Measurements from ENCODE around the gene SMIM31. TPM values are rescaled to one million over a fixed set of nuclear protein-coding genes. Genes with fewer than 3 reads are reported as not detected.

SMIM31 gene
- total RNA-seq, 1 donor from 2014 or later, result not detected

DNA sequence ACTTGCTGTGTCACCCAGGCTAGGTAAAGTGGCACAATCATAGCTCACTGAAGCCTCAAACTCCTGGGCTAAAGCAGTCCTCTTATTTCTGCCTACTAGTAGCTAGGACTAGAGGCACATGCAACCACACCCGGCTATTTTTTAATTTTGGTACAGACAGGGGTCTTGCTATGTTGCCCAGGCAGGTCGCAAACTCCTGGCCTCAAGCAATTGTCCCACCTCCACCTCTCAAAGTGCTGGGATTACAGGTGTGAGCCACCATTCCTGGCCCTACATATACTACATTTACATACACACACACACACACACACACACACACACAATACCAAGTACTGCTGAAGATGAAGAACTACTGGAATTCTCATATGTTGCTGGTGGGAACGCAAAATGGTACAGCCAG lies 26.9 kb downstream of the SMIM31 start:
- intact Hi-C loops (cut with micrococcal nuclease), result no loop called here

DNA sequence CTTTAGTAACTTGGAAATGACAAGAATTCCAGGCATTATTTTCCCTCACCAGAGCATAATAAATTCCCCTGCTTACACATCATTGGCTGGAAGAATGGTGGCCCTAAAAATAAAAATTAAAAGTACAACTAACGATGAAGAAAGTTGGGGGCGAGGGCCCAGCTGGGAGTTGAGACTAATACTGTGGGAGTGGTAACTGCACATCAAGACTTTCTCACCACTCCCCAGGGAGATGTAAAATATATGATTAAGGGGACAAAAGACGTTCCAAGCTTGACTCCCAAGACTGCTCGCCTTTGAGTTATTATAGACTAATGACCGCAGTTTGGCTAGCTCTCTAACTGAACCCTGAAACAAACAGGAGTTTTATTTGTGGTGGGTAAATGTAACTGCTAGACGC lies 30.0 kb downstream of the SMIM31 start:
- intact Hi-C loops (cut with micrococcal nuclease), result no loop called here

- intact Hi-C loops (cut with micrococcal nuclease), result no loop called here
These were observed 35.1 kb downstream of the SMIM31 start for GRCh38 chr4:164789047-164789446.

DNA sequence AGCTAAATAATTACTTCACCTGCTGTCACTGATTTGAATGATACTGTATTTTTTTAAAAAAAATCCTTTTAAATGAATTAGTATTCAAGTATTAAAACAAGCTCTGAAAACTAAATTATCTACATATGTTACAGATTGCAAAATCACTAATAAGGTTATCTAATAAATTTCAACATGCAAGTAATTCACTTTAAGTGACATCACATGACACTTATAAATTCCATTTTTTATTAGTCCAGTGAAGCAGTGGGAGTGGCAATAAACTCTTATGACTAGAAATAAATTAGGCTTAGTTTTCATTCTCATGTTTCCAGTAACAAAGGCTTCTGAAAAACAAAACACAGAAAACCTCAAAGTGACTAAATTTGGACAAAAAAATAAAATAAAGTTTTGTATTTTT lies 36.3 kb downstream of the SMIM31 start:
- intact Hi-C loops (cut with micrococcal nuclease), result no loop called here

GRCh38 chr4:164799410-164799809 lies 45.5 kb downstream of the SMIM31 start:
- intact Hi-C loops (cut with micrococcal nuclease), result no loop called here

DNA sequence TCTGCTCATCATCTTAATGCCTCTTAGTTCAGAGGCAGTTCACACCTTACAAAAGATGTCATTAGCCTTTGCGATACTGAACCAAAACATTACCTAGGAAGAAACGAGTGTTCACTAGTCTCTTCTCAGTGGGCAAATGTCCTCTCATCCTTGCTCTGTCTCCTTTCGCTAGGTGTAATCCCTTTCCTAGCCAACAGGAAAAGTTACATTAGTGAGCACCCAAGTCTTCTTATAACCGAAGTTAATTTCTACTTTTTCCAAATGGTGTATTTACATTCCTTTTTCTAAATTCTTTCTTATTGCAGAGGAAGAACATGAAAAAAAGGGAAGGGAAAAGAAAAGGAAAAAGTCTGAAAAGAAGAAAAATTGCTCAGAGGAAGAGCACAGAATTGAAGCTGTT lies 46.9 kb downstream of the SMIM31 start:
- intact Hi-C loops (cut with micrococcal nuclease), result no loop called here

DNA sequence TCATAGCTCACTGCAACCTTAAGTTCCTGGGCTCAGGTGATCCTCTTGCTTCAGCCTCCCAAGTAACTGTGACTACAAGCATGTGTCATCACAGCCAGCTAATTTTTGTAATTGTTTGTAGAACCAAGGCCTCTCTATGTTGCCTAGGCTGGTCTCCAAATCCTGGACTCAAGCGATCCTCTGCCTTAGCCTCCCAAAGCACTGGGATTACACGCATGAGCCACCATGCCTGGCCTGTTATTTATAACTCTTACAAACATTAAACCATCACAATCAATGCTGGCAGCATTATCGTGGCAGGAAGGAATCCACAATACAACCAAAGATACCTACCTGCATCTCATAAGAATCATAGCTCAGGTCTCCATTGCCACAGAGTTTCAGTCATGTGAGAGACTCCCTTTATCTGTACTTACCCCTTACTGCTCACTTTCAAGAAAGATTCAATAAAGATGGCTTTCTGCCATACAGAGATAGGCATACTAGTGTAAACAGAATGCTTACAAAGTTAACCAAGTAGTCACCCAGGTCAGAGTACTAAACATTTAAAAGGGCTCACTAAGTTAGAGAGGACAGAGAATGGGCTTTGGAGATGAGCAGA lies 48.5 kb downstream of the SMIM31 start:
- intact Hi-C loops (cut with micrococcal nuclease), result no loop called here

- intact Hi-C loops (cut with micrococcal nuclease), result no loop called here
These were observed 49.8 kb downstream of the SMIM31 start for GRCh38 chr4:164803702-164804101.

GRCh38 chr4:164807611-164808010 lies 53.7 kb downstream of the SMIM31 start:
- intact Hi-C loops (cut with micrococcal nuclease), result no loop called here

- intact Hi-C loops (cut with micrococcal nuclease), result no loop called here
These were observed 59.6 kb downstream of the SMIM31 start for GRCh38 chr4:164813554-164813953.

GRCh38 chr4:164815711-164816110 lies 61.8 kb downstream of the SMIM31 start:
- intact Hi-C loops (cut with micrococcal nuclease), result no loop called here

- intact Hi-C loops (cut with micrococcal nuclease), result no loop called here
These were observed 65.4 kb downstream of the SMIM31 start for GRCh38 chr4:164819366-164819765.

DNA sequence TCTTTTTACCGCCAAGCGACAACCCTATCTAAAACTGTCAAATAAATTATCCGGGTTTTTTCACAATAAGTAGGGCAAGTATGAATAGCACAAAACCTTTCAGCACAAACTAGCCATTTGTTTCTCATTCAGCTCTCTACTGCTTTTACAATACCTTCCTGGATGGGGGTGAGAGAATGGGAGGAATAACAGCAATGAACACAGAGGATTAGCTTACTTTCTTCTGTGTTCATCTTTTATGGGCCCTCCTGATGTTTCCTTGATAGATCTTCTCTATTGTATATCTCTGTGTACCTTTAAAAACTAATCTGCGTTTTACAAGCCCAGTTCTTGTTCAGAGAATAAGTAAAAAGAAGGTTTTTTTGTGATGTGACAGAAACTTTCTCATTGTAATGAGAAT lies 67.8 kb downstream of the SMIM31 start:
- intact Hi-C loops (cut with micrococcal nuclease), result no loop called here

- intact Hi-C loops (cut with micrococcal nuclease), result no loop called here
These were observed 70.7 kb downstream of the SMIM31 start for GRCh38 chr4:164824581-164824980.

DNA sequence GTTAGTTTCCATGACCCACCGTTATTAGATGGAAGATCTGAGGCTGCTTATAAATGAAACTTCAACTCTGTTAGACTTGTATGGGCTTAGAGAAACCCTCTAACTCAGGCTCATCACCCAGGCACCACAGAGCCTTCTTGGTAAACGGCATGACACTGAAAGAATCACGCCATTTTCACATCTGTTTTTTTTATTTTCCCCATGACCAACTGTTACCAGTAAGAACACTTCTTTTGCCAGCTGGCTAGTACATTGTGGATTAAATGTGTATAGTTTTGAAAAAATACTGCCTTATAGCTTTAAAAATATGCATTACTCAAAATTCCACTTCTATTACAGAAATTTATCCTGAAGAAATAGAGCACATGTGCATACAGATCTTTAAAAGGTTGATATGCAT lies 75.0 kb downstream of the SMIM31 start:
- intact Hi-C loops (cut with micrococcal nuclease), result no loop called here

GRCh38 chr4:164846566-164846965 lies 92.6 kb downstream of the SMIM31 start:
- intact Hi-C loops (cut with micrococcal nuclease), result no loop called here

DNA sequence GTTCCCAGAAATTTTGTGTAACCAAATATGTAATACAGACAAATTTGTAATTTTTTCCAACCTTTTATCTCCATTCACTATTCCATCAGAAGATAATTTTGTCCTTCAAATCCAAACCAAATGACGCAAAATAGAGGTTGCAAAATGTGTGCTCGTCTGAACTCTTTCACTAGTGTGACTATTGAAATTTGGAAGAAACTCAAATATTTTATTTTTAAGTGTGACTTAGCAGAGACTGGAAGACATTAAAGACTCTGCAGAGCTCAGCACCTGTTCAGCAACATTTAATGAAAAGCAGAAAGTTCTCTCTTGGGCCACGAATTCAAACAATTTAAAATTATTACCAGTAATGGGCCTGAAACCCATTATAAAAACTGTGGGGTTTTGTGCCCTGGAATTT lies 93.1 kb downstream of the SMIM31 start:
- intact Hi-C loops (cut with micrococcal nuclease), result no loop called here

- intact Hi-C loops (cut with micrococcal nuclease), result no loop called here
These were observed 94.2 kb downstream of the SMIM31 start for GRCh38 chr4:164847967-164848649.

Other genes with a start within 250 kb of the SMIM31 start
- not detected in 2 replicates for gene APELA, start 123.0 kb downstream of the SMIM31 start, total RNA-seq
- 2.5 and 5.1 TPM in 2 replicates for gene TRIM61, start 223.5 kb downstream of the SMIM31 start, total RNA-seq